Measurements from ENCODE around the gene ZNF594.

ZNF594 gene

GRCh38 chr17:5210614-5211252 is 19.1 kb upstream of the ZNF594 start:
- no peak overlapping the region for H3K4me3 ChIP-seq (ENCODE audit: control insufficient read depth, low read depth, low read length)
- DNase-seq (ENCODE audit: low read depth), result no peak
- no peak for TF ChIP-seq CTCF (conservative IDR thresholded peaks at IDR 0.05; ENCODE audit: control insufficient read depth, insufficient read depth, low read depth, low read length)

GRCh38 chr17:5210091-5210490 is 18.4 kb upstream of the ZNF594 start:
- DNase-seq (ENCODE audit: low read depth), result no peak
- H3K4me3 ChIP-seq (ENCODE audit: control insufficient read depth, low read depth, low read length), result no peak overlapping the region
- TF ChIP-seq CTCF (conservative IDR thresholded peaks at IDR 0.05; ENCODE audit: control insufficient read depth, insufficient read depth, low read depth, low read length), result no peak

- DNase-seq (ENCODE audit: low read depth), result peak; percentile 89
These were observed 17.7 kb upstream of the ZNF594 start for GRCh38 chr17:5209396-5209795.

GRCh38 chr17:5203908-5204294 is 12.2 kb upstream of the ZNF594 start:
- DNase-seq (ENCODE audit: low read depth), result peak; percentile 89
- H3K4me3 ChIP-seq (ENCODE audit: control insufficient read depth, low read depth, low read length), result no peak overlapping the region
- no peak for TF ChIP-seq CTCF (conservative IDR thresholded peaks at IDR 0.05; ENCODE audit: control insufficient read depth, insufficient read depth, low read depth, low read length)

More at GRCh38 chr17:5209396-5209795, 17.7 kb upstream of the ZNF594 start:
- H3K4me3 ChIP-seq (ENCODE audit: control insufficient read depth, low read depth, low read length), result no peak overlapping the region
- no peak for TF ChIP-seq CTCF (conservative IDR thresholded peaks at IDR 0.05; ENCODE audit: control insufficient read depth, insufficient read depth, low read depth, low read length)

GRCh38 chr17:5203178-5203907 is 11.7 kb upstream of the ZNF594 start:
- DNase-seq (ENCODE audit: low read depth), result peak; percentile 59
- no peak overlapping the region for H3K4me3 ChIP-seq (ENCODE audit: control insufficient read depth, low read depth, low read length)
- TF ChIP-seq CTCF (conservative IDR thresholded peaks at IDR 0.05; ENCODE audit: control insufficient read depth, insufficient read depth, low read depth, low read length), result no peak

GRCh38 chr17:5201011-5201410 is 9.3 kb upstream of the ZNF594 start:
- no peak for TF ChIP-seq CTCF (conservative IDR thresholded peaks at IDR 0.05; ENCODE audit: control insufficient read depth, insufficient read depth, low read depth, low read length)

More at GRCh38 chr17:5201011-5201410, 9.3 kb upstream of the ZNF594 start:
- H3K4me3 ChIP-seq (ENCODE audit: control insufficient read depth, low read depth, low read length), result no peak overlapping the region
- DNase-seq (ENCODE audit: low read depth), result no peak

All from fibroblast of mammary gland (primary cell).